GM23338 (cell line): Measurements from ENCODE around the gene KRT84. TPM values are rescaled to one million over a fixed set of nuclear protein-coding genes. Genes with fewer than 3 reads are reported as not detected.

ENCODE experiments used
- ATAC-seq: fragments of 200-7000 bp; cut with Tn5 transposase; 3 replicates; pipeline ENCODE4 v1.9.1; 2020
- DNase-seq: peaks from one replicate; pipeline ENCODE4 v3.0.0-alpha.2; 2015; ENCODE audit warnings: low spot score
- H2AFZ ChIP-seq: fragments of 200-600 bp; sonication (generic); 2 replicates; pipeline ENCODE4 v1.8.0; 2016; ENCODE audit warnings: antibody characterized with exemption, mild to moderate bottlenecking, moderate library complexity
- H3F3A ChIP-seq: fragments of 200-600 bp; sonication (generic); replicated peaks from 2 replicates; pipeline ENCODE4 v1.8.0; 2017; ENCODE audit warnings: antibody characterized with exemption, mixed run types, low read depth
- H3K27ac ChIP-seq: fragments of 200-600 bp; sonication (generic); 2 replicates; pipeline ENCODE4 v1.6.1; 2016; ENCODE audit warnings: low read depth
- H3K27me3 ChIP-seq: fragments of 200-600 bp; sonication (generic); 2 replicates; pipeline ENCODE4 v1.8.0; 2016; ENCODE audit warnings: mild to moderate bottlenecking, mixed run types, moderate library complexity; ENCODE audit not compliant: insufficient read depth
- H3K36me3 ChIP-seq: fragments of 200-600 bp; sonication (generic); 2 replicates; pipeline ENCODE4 v1.8.0; 2016; ENCODE audit warnings: mild to moderate bottlenecking; ENCODE audit not compliant: insufficient read depth
- H3K4me1 ChIP-seq: fragments of 200-600 bp; sonication (generic); 2 replicates; pipeline ENCODE4 v1.8.0; 2016; ENCODE audit warnings: mild to moderate bottlenecking, moderate library complexity; ENCODE audit not compliant: insufficient read depth
- H3K4me2 ChIP-seq: fragments of 200-600 bp; sonication (generic); 2 replicates; pipeline ENCODE4 v1.7.1; 2017; ENCODE audit warnings: mixed run types
- H3K4me3 ChIP-seq: fragments of 200-600 bp; sonication (generic); 2 replicates; pipeline ENCODE4 v1.6.1; 2016; ENCODE audit warnings: mixed run types
- H3K79me2 ChIP-seq: fragments of 200-600 bp; sonication (generic); replicated peaks from 2 replicates; pipeline ENCODE4 v1.8.0; 2017; ENCODE audit warnings: mild to moderate bottlenecking; ENCODE audit not compliant: insufficient read depth
- H3K9me2 ChIP-seq: fragments of 200-600 bp; sonication (generic); 2 replicates; pipeline ENCODE4 v1.8.0; 2017; ENCODE audit not compliant: insufficient read depth
- H4K20me1 ChIP-seq: fragments of 200-600 bp; sonication (generic); replicated peaks from 2 replicates; pipeline ENCODE4 v1.8.0; 2017; ENCODE audit warnings: mild to moderate bottlenecking; ENCODE audit not compliant: insufficient read depth
- H3K27ac Mint-ChIP-seq: 2 replicates; pipeline ENCODE4 v1.8.0; 2020; ENCODE audit warnings: inconsistent platforms, mild to moderate bottlenecking, moderate library complexity, mixed read lengths
- H3K27me3 Mint-ChIP-seq: 3 replicates; pipeline ENCODE4 v1.8.0; 2022; ENCODE audit warnings: low read depth, mild to moderate bottlenecking, moderate library complexity, mixed read lengths, inconsistent platforms; ENCODE audit not compliant: insufficient read depth, poor library complexity
- H3K36me3 Mint-ChIP-seq: 3 replicates; pipeline ENCODE4 v1.8.0; 2021; ENCODE audit warnings: low read depth, mild to moderate bottlenecking, inconsistent platforms, moderate library complexity, mixed read lengths
- H3K4me1 Mint-ChIP-seq: 3 replicates; pipeline ENCODE4 v1.8.0; 2020; ENCODE audit warnings: mild to moderate bottlenecking, inconsistent platforms, mixed read lengths
- H3K4me3 Mint-ChIP-seq: 3 replicates; pipeline ENCODE4 v1.8.0; 2021; ENCODE audit warnings: moderate library complexity, mild to moderate bottlenecking, inconsistent platforms, mixed read lengths
- H3K9me3 Mint-ChIP-seq: 3 replicates; pipeline ENCODE4 v1.8.0; 2020; ENCODE audit warnings: moderate library complexity, mild to moderate bottlenecking, inconsistent platforms, mixed read lengths
- CREB1 ChIP-seq: fragments of 250-450 bp; sonication (Bioruptor Pico); IDR thresholded peaks from 2 replicates; pipeline ENCODE4 v1.5.0; 2020; ENCODE audit warnings: low read depth, mild to moderate bottlenecking, moderate library complexity
- EZH2 ChIP-seq: fragments of 200-600 bp; sonication (generic); IDR thresholded peaks from one replicate; pipeline ENCODE4 v1.8.0; 2017; ENCODE audit warnings: antibody characterized with exemption, mild to moderate bottlenecking, low read depth; ENCODE audit not compliant: unreplicated experiment
- EZH2phosphoT487 ChIP-seq: fragments of 200-600 bp; sonication (generic); IDR thresholded peaks from one replicate; pipeline ENCODE4 v1.8.1; 2018; ENCODE audit warnings: antibody characterized with exemption; ENCODE audit not compliant: unreplicated experiment
- JUNB ChIP-seq: IDR thresholded peaks from one replicate; pipeline ENCODE4 v1.6.1; 2016; ENCODE audit warnings: antibody characterized with exemption; ENCODE audit not compliant: unreplicated experiment
- NANOG ChIP-seq: IDR thresholded peaks from 2 replicates; pipeline ENCODE4 v1.6.1; 2016; ENCODE audit warnings: antibody characterized with exemption, borderline replicate concordance
- POLR2AphosphoS5 ChIP-seq: IDR thresholded peaks from 2 replicates; pipeline ENCODE4 v1.6.1; 2016; ENCODE audit warnings: antibody characterized with exemption, low read depth
- STAT1 ChIP-seq: IDR thresholded peaks from one replicate; pipeline ENCODE4 v1.6.1; 2016; ENCODE audit warnings: antibody characterized with exemption; ENCODE audit not compliant: unreplicated experiment
- ZNF114 ChIP-seq: fragments of 250-450 bp; sonication (Bioruptor Pico); IDR thresholded peaks from 2 replicates; pipeline ENCODE4 v1.5.0; 2020; ENCODE audit warnings: mild to moderate bottlenecking, moderate library complexity
- ZNF331 ChIP-seq: fragments of 250-450 bp; sonication (Bioruptor Pico); IDR thresholded peaks from 2 replicates; pipeline ENCODE4 v1.5.0; 2020; ENCODE audit warnings: low read depth, mild to moderate bottlenecking, moderate library complexity
- polyA plus RNA-seq: library from polyadenylated mRNA; unstranded; fragments of >200 nt; fragmentation: Nextera tagmentation; extraction: Ambion mirVana; gene quantifications from 2 replicates; pipeline ENCODE4 v1.2.1, GENCODE V29; 2016
- total RNA-seq: library from RNA; depleted of rRNA; stranded (reverse); fragments of >200 nt; shearing (Covaris generic); gene quantifications from 2 replicates; pipeline ENCODE4 v1.2.3, GENCODE V29; 2014
- TF ChIP-seq, protein P1 (sequence below): fragments of 250-450 bp; sonication (Bioruptor Pico); IDR thresholded peaks from 2 replicates; pipeline ENCODE4 v1.5.0; 2020; ENCODE audit warnings: mild to moderate bottlenecking, moderate library complexity
- TF ChIP-seq, protein P2 (sequence below): IDR thresholded peaks from 2 replicates; pipeline ENCODE4 v1.6.1; 2016; ENCODE audit warnings: antibody characterized with exemption
- TF ChIP-seq, protein P3 (sequence below), 2 experiments: fragments of 200-600 bp in 1 of 2; sonication (generic) in 1 of 2; conservative IDR thresholded peaks; 2 replicates each; pipeline versions ENCODE4 v1.5.1 to v1.6.1; 2016 to 2017; ENCODE audit warnings: antibody characterized with exemption in 2 of 2, low read depth in 2 of 2, mild to moderate bottlenecking in 2 of 2, moderate library complexity in 1 of 2
- TF ChIP-seq, protein P4 (sequence below): IDR thresholded peaks from one replicate; pipeline ENCODE4 v1.6.1; 2018; ENCODE audit warnings: antibody characterized with exemption; ENCODE audit not compliant: unreplicated experiment

The KRT84 gene
- total and polyA plus RNA-seq, 2 experiments from 2014 or later = not detected

DNA sequence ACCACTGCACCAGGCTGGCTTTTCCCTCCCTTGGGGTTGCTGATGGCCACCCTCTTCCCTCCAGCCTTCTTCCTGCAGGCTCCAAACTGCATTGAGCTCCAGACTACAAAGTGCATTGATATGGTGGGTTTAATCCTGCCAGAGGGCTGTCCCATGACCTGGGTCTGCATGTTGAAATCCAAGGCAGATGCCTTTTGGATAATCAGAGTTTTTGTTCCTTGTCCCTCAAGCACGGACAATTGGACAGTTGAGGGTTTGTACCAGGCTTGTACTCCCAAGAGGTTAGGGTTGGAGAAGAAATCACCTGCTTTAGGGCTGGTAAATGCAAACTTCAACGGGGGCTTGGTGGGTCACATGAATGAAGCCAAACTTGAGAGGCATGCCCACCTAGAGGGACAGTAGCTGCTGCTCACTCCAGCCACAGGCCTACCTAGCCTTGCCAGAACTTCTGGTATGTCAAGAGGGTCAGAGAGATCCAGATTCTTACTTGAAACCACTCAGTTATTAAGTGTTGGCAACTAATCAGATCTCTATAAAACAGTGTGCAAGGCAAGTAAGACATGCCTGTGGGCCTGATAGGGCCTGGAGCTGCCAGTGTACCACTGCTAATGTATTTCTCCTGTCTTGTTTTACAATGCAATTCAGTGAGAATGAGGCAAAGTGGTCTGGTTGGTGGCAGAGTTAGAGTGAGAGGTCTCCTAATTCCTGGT lies 42.5 kb downstream of the KRT84 start:
- H3K36me3 ChIP-seq = no peaks in the 10 kb centered on the region
- Mint-ChIP-seq H3K4me3 (no peak overlapping the region), H3K36me3 (no peaks in the 10 kb centered on the region), H3K9me3 (no peaks in the 10 kb centered on the region), H3K27ac (no peak overlapping the region), H3K27me3 (peaks cover 15% of the 10 kb centered on the region), H3K4me1 (no peaks in the 10 kb centered on the region)
- no peaks in the 10 kb centered on the region for H3K4me1 ChIP-seq
- no peaks in the 10 kb centered on the region for H3K9me2 ChIP-seq
- no peak for DNase-seq
- no peaks in the 10 kb centered on the region for H4K20me1 ChIP-seq
- ATAC-seq = no peak
- H3K27ac ChIP-seq = no peak overlapping the region
- no peaks in the 10 kb centered on the region for H3K79me2 ChIP-seq
- no peaks in the 10 kb centered on the region for H3F3A ChIP-seq
- no peak for TF ChIP-seq NANOG
- no peak for TF ChIP-seq CREB1 (CRISPR knock-in tag)
- TF ChIP-seq ZNF331 (CRISPR knock-in tag) = no peak
- TF ChIP-seq, protein P1, sequence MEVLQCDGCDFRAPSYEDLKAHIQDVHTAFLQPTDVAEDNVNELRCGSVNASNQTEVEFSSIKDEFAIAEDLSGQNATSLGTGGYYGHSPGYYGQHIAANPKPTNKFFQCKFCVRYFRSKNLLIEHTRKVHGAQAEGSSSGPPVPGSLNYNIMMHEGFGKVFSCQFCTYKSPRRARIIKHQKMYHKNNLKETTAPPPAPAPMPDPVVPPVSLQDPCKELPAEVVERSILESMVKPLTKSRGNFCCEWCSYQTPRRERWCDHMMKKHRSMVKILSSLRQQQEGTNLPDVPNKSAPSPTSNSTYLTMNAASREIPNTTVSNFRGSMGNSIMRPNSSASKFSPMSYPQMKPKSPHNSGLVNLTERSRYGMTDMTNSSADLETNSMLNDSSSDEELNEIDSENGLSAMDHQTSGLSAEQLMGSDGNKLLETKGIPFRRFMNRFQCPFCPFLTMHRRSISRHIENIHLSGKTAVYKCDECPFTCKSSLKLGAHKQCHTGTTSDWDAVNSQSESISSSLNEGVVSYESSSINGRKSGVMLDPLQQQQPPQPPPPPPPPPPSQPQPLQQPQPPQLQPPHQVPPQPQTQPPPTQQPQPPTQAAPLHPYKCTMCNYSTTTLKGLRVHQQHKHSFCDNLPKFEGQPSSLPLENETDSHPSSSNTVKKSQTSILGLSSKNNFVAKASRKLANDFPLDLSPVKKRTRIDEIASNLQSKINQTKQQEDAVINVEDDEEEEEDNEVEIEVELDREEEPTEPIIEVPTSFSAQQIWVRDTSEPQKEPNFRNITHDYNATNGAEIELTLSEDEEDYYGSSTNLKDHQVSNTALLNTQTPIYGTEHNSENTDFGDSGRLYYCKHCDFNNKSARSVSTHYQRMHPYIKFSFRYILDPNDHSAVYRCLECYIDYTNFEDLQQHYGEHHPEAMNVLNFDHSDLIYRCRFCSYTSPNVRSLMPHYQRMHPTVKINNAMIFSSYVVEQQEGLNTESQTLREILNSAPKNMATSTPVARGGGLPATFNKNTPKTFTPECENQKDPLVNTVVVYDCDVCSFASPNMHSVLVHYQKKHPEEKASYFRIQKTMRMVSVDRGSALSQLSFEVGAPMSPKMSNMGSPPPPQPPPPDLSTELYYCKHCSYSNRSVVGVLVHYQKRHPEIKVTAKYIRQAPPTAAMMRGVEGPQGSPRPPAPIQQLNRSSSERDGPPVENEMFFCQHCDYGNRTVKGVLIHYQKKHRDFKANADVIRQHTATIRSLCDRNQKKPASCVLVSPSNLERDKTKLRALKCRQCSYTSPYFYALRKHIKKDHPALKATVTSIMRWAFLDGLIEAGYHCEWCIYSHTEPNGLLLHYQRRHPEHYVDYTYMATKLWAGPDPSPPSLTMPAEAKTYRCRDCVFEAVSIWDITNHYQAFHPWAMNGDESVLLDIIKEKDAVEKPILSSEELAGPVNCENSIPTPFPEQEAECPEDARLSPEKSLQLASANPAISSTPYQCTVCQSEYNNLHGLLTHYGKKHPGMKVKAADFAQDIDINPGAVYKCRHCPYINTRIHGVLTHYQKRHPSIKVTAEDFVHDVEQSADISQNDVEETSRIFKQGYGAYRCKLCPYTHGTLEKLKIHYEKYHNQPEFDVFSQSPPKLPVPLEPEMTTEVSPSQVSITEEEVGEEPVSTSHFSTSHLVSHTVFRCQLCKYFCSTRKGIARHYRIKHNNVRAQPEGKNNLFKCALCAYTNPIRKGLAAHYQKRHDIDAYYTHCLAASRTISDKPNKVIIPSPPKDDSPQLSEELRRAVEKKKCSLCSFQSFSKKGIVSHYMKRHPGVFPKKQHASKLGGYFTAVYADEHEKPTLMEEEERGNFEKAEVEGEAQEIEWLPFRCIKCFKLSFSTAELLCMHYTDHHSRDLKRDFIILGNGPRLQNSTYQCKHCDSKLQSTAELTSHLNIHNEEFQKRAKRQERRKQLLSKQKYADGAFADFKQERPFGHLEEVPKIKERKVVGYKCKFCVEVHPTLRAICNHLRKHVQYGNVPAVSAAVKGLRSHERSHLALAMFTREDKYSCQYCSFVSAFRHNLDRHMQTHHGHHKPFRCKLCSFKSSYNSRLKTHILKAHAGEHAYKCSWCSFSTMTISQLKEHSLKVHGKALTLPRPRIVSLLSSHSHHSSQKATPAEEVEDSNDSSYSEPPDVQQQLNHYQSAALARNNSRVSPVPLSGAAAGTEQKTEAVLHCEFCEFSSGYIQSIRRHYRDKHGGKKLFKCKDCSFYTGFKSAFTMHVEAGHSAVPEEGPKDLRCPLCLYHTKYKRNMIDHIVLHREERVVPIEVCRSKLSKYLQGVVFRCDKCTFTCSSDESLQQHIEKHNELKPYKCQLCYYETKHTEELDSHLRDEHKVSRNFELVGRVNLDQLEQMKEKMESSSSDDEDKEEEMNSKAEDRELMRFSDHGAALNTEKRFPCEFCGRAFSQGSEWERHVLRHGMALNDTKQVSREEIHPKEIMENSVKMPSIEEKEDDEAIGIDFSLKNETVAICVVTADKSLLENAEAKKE (CRISPR knock-in tag) = no peak
- TF ChIP-seq EZH2 = no peak
- TF ChIP-seq, protein P2, sequence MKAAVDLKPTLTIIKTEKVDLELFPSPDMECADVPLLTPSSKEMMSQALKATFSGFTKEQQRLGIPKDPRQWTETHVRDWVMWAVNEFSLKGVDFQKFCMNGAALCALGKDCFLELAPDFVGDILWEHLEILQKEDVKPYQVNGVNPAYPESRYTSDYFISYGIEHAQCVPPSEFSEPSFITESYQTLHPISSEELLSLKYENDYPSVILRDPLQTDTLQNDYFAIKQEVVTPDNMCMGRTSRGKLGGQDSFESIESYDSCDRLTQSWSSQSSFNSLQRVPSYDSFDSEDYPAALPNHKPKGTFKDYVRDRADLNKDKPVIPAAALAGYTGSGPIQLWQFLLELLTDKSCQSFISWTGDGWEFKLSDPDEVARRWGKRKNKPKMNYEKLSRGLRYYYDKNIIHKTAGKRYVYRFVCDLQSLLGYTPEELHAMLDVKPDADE = no peak
- TF ChIP-seq, protein P3, sequence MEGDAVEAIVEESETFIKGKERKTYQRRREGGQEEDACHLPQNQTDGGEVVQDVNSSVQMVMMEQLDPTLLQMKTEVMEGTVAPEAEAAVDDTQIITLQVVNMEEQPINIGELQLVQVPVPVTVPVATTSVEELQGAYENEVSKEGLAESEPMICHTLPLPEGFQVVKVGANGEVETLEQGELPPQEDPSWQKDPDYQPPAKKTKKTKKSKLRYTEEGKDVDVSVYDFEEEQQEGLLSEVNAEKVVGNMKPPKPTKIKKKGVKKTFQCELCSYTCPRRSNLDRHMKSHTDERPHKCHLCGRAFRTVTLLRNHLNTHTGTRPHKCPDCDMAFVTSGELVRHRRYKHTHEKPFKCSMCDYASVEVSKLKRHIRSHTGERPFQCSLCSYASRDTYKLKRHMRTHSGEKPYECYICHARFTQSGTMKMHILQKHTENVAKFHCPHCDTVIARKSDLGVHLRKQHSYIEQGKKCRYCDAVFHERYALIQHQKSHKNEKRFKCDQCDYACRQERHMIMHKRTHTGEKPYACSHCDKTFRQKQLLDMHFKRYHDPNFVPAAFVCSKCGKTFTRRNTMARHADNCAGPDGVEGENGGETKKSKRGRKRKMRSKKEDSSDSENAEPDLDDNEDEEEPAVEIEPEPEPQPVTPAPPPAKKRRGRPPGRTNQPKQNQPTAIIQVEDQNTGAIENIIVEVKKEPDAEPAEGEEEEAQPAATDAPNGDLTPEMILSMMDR (conservative IDR thresholded peaks at IDR 0.05; ENCODE audit: low read depth in 2 of 2) = no peak
- no peak for TF ChIP-seq EZH2phosphoT487
- no peak for TF ChIP-seq JUNB
- no peak for TF ChIP-seq STAT1
- TF ChIP-seq ZNF114 = no peak
- TF ChIP-seq POLR2AphosphoS5 = no peak
- TF ChIP-seq, protein P4, sequence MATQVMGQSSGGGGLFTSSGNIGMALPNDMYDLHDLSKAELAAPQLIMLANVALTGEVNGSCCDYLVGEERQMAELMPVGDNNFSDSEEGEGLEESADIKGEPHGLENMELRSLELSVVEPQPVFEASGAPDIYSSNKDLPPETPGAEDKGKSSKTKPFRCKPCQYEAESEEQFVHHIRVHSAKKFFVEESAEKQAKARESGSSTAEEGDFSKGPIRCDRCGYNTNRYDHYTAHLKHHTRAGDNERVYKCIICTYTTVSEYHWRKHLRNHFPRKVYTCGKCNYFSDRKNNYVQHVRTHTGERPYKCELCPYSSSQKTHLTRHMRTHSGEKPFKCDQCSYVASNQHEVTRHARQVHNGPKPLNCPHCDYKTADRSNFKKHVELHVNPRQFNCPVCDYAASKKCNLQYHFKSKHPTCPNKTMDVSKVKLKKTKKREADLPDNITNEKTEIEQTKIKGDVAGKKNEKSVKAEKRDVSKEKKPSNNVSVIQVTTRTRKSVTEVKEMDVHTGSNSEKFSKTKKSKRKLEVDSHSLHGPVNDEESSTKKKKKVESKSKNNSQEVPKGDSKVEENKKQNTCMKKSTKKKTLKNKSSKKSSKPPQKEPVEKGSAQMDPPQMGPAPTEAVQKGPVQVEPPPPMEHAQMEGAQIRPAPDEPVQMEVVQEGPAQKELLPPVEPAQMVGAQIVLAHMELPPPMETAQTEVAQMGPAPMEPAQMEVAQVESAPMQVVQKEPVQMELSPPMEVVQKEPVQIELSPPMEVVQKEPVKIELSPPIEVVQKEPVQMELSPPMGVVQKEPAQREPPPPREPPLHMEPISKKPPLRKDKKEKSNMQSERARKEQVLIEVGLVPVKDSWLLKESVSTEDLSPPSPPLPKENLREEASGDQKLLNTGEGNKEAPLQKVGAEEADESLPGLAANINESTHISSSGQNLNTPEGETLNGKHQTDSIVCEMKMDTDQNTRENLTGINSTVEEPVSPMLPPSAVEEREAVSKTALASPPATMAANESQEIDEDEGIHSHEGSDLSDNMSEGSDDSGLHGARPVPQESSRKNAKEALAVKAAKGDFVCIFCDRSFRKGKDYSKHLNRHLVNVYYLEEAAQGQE = no peak
- H3K4me3 ChIP-seq = no peak overlapping the region
- H3K4me2 ChIP-seq = no peak overlapping the region
- no peak overlapping the region for H2AFZ ChIP-seq
- no peaks in the 10 kb centered on the region for H3K27me3 ChIP-seq
